ENCODE measurements around the gene TRNAU1AP.
"Not testable (repeated sequence)": the region's sequence is repeated elsewhere in the genome, so short reads cannot be mapped to it uniquely, and the experiment has no call there.

Gene TRNAU1AP

DNA sequence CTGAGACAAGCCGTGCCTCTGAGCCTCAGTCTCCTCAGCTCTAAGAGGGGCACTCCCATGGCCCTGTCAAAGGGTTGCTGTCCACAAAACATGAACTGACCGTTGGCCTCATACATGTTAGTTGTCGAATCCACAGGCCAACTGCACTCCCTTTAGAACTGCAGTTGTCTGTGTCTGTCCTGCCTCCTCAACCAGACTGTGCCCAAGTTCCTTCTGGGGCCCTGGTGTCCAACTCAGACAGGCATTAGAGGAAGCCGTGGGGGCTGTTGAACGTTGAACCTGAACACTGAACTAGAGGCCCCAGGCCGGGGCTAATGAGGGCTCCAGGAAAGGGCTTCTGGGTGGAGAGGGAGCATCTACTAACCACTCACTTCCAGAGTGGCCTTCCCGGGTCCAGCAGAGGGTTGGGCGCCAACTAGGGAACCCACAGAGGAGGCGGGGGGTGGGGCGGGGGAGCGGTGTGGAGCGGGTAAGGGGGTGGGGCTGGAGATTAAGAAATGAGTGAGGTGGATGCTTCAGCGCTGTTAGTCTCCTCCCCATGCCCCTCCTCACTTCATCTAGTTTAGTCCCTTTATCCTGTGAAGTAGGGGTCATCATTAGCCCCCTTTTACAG lies 38.9 kb downstream of the TRNAU1AP start, which contains the start of gene RAB42:
RAB42 (plus strand) TSS at position 558 of the 613 bp plus-strand sequence. CDS start 247 bp downstream, outside the sequence.
- Histone ChIP-seq H3K9me2 (replicated peaks; ENCODE audit: insufficient read depth, low read length) (no peaks in the 10 kb centered on the region), H3F3A (ENCODE audit: insufficient read depth, low read length) (no peaks in the 10 kb centered on the region), H3K4me3 (ENCODE audit: low read length) (no peak within 1 kb of the TSS), H3K9ac (ENCODE audit: low read length) (no peak within 1 kb of the TSS), H4K20me1 (ENCODE audit: insufficient read depth, low read length) (no peaks in the 10 kb centered on the region), H3K27ac (ENCODE audit: low read length) (no peak within 1 kb of the TSS), H3K4me1 (ENCODE audit: low read length) (0 out of 2 replicates have a peak, but pooled peaks cover 1% of the 10 kb centered on the region), H2AFZ (ENCODE audit: low read length) (no peak within 1 kb of the TSS), H3K4me2 (ENCODE audit: low read depth, low read length) (no peak within 1 kb of the TSS; the same call in 1 of the 2 replicates), H3K9me3 (replicated peaks; ENCODE audit: insufficient read depth, low read length) (no peaks in the 10 kb centered on the region), H3K79me2 (ENCODE audit: low read length) (no peaks in the 10 kb centered on the region), H3K27me3 (replicated peaks; ENCODE audit: insufficient read depth, low read length) (no peaks in the 10 kb centered on the region), H3K36me3 (replicated peaks; ENCODE audit: insufficient read depth, low read length) (no peaks in the 10 kb centered on the region)
- no peak for DNase-seq
- TF ChIP-seq EZH2phosphoT487 (IDR thresholded peaks at IDR 0.05; ENCODE audit: low read length): no peak
- TF ChIP-seq, protein P1, sequence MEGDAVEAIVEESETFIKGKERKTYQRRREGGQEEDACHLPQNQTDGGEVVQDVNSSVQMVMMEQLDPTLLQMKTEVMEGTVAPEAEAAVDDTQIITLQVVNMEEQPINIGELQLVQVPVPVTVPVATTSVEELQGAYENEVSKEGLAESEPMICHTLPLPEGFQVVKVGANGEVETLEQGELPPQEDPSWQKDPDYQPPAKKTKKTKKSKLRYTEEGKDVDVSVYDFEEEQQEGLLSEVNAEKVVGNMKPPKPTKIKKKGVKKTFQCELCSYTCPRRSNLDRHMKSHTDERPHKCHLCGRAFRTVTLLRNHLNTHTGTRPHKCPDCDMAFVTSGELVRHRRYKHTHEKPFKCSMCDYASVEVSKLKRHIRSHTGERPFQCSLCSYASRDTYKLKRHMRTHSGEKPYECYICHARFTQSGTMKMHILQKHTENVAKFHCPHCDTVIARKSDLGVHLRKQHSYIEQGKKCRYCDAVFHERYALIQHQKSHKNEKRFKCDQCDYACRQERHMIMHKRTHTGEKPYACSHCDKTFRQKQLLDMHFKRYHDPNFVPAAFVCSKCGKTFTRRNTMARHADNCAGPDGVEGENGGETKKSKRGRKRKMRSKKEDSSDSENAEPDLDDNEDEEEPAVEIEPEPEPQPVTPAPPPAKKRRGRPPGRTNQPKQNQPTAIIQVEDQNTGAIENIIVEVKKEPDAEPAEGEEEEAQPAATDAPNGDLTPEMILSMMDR (IDR thresholded peaks at IDR 0.05; ENCODE audit: low read length): no peak
- no peak for TF ChIP-seq EZH2 (optimal IDR thresholded peaks at IDR 0.05; ENCODE audit: low read depth, low read length)

DNA sequence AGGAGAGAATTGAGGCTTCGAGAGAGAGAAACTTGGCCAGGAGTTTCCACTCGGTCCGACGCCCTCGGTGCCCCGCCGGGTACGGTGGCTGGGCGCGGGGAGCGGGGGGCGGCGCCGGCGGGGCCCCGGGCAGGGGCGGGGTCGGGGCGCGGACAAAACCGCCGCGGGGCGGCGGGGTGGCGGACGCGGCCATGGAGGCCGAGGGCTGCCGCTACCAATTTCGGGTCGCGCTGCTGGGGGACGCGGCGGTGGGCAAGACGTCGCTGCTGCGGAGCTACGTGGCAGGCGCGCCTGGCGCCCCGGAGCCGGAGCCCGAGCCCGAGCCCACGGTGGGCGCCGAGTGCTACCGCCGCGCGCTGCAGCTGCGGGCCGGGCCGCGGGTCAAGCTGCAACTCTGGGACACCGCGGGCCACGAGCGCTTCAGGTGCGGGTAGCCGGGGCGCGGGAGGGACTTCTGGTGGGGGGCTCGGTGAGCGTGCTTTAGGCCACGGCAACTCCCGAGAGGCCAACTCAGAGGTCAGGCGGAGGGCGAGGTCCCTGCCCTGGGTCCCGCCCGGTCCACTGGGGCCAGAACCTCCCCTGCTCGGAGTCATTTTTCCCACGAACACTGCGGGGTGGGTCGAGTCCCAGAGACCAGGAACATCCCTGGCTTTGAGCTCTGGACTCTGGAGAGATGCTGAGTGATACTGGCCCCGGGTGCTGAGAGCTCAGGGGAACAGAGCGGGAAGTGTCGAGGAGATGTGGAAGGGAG lies 39.6 kb downstream of the TRNAU1AP start:
- no peak for DNase-seq
- no peaks in the 10 kb centered on the region for H3F3A ChIP-seq (ENCODE audit: insufficient read depth, low read length)
- H3K4me2 ChIP-seq (ENCODE audit: low read depth, low read length): no peak overlapping the region; the same call in 1 of the 2 replicates
- H3K4me3 ChIP-seq (ENCODE audit: low read length): no peak overlapping the region
- H3K79me2 ChIP-seq (ENCODE audit: low read length): no peaks in the 10 kb centered on the region
- H4K20me1 ChIP-seq (ENCODE audit: insufficient read depth, low read length): no peaks in the 10 kb centered on the region
- H3K27ac ChIP-seq (ENCODE audit: low read length): no peak overlapping the region
- H2AFZ ChIP-seq (ENCODE audit: low read length): no peak overlapping the region
- H3K4me1 ChIP-seq (ENCODE audit: low read length): no peaks in the 10 kb centered on the region
- TF ChIP-seq, protein P1 (IDR thresholded peaks at IDR 0.05; ENCODE audit: low read length): no peak
- no peak for TF ChIP-seq EZH2 (optimal IDR thresholded peaks at IDR 0.05; ENCODE audit: low read depth, low read length)
- no peak for TF ChIP-seq EZH2phosphoT487 (IDR thresholded peaks at IDR 0.05; ENCODE audit: low read length)
- no peaks in the 10 kb centered on the region for H3K9me3 ChIP-seq (replicated peaks; ENCODE audit: insufficient read depth, low read length)
- no peaks in the 10 kb centered on the region for H3K9me2 ChIP-seq (replicated peaks; ENCODE audit: insufficient read depth, low read length)
- no peak overlapping the region for H3K9ac ChIP-seq (ENCODE audit: low read length)
- no peaks in the 10 kb centered on the region for H3K36me3 ChIP-seq (replicated peaks; ENCODE audit: insufficient read depth, low read length)
- no peaks in the 10 kb centered on the region for H3K27me3 ChIP-seq (replicated peaks; ENCODE audit: insufficient read depth, low read length)

DNA sequence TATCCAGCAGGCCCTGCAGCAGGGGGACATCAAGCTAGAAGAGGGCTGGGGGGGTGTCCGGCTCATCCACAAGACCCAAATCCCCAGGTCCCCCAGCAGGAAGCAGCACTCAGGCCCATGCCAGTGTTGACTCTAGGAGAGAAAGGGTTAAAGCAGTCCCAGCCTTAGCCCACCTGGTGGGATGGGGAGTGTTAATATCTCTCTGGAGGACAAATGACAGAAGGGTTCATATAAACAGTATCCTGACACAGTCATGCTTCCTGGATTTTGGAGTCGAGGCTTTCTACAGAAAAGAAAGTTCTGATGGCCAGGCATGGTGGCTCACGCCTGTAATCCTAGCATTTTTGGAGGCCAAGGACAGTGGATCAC lies 41.1 kb downstream of the TRNAU1AP start:
- not testable (repeated sequence) for H3K27ac ChIP-seq (ENCODE audit: low read length); H3K4me3 ChIP-seq (ENCODE audit: low read length)

DNA sequence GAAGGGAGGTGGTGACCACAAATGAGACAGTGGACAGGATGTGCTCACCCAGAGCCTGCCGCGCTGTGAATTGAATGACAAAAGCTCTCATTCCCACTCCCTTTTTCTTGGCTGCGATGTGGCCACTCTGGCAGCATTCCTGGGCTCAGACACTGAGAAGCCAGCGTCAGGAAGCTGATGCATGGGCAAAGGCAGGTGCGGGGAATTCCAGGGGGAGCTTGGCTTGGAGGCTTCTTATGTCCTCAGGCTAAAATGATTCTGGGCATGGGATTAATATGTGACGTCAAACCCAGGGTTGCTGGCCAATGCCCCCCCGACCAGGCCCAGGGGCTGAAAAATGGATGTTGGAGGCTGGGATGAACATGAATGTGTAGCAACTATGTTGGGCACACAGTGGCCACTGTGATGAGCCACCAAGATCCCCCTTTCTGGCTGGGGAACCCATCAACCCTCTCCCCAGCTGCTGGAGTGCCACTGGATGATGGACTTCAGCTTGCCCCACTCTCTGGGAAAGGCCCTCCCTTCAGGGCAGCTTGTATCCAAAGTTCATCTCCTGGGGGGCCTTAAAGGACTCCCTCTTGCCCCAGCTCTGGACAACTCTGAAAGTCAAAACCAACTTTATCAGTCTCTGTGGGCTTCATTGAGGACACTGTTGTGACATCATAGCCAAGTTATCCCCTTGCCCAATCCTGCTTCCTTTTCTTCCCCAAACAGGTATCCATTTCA lies 42.0 kb downstream of the TRNAU1AP start:
- H2AFZ ChIP-seq (ENCODE audit: low read length); H4K20me1 ChIP-seq (ENCODE audit: insufficient read depth, low read length); H3K36me3 ChIP-seq (replicated peaks; ENCODE audit: insufficient read depth, low read length); H3K27me3 ChIP-seq (replicated peaks; ENCODE audit: insufficient read depth, low read length); H3K27ac ChIP-seq (ENCODE audit: low read length); H3K4me3 ChIP-seq (ENCODE audit: low read length); H3K4me2 ChIP-seq (ENCODE audit: low read depth, low read length); DNase-seq; H3K9me2 ChIP-seq (replicated peaks; ENCODE audit: insufficient read depth, low read length); H3K9me3 ChIP-seq (replicated peaks; ENCODE audit: insufficient read depth, low read length); H3K79me2 ChIP-seq (ENCODE audit: low read length); H3K9ac ChIP-seq (ENCODE audit: low read length): not testable (repeated sequence)
- H3K4me1 ChIP-seq (ENCODE audit: low read length): peaks cover 16% of the 10 kb centered on the region
- H3F3A ChIP-seq (ENCODE audit: insufficient read depth, low read length): peaks cover 18% of the 10 kb centered on the region

More for the DNA sequence above, 41.1 kb downstream of the TRNAU1AP start:
- not testable (repeated sequence) for H3K36me3 ChIP-seq (replicated peaks; ENCODE audit: insufficient read depth, low read length); H3F3A ChIP-seq (ENCODE audit: insufficient read depth, low read length); H4K20me1 ChIP-seq (ENCODE audit: insufficient read depth, low read length); H3K9me3 ChIP-seq (replicated peaks; ENCODE audit: insufficient read depth, low read length); H2AFZ ChIP-seq (ENCODE audit: low read length); H3K4me1 ChIP-seq (ENCODE audit: low read length); H3K27me3 ChIP-seq (replicated peaks; ENCODE audit: insufficient read depth, low read length); DNase-seq; H3K9ac ChIP-seq (ENCODE audit: low read length); H3K4me2 ChIP-seq (ENCODE audit: low read depth, low read length); H3K79me2 ChIP-seq (ENCODE audit: low read length); H3K9me2 ChIP-seq (replicated peaks; ENCODE audit: insufficient read depth, low read length)
